HepG2 (cell line): Measurements from ENCODE around the gene NOTO. TPM values are rescaled to one million over a fixed set of nuclear protein-coding genes. Genes with fewer than 3 reads are reported as not detected.
A peak's percentile ranks its signal among the peaks of the same experiment; 100 is the strongest.

ENCODE experiments used
- ARNTL ChIP-seq: sonication (generic); formaldehyde crosslinking; IDR thresholded peaks from 2 replicates; pipeline ENCODE4 v1.4.0; 2020; ENCODE audit warnings: mild to moderate bottlenecking, missing genetic modification reagents
- CCAR2 ChIP-seq: fragments of 200-400 bp; formaldehyde crosslinking; optimal IDR thresholded peaks from 2 replicates; pipeline ENCODE3; 2018; ENCODE audit warnings: low read depth, mild to moderate bottlenecking, low read length, moderate library complexity
- MLXIP ChIP-seq: sonication (generic); formaldehyde crosslinking; IDR thresholded peaks from 2 replicates; pipeline ENCODE4 v1.9.0; 2021; ENCODE audit warnings: missing genetic modification reagents, borderline replicate concordance
- MXD3 ChIP-seq: IDR thresholded peaks from 2 replicates; pipeline ENCODE4 v1.6.1; 2016; ENCODE audit warnings: mild to moderate bottlenecking, missing biosample characterization, missing genetic modification reagents
- RFX5 ChIP-seq: IDR thresholded peaks from 2 replicates; pipeline ENCODE4 v1.6.1; 2011; ENCODE audit warnings: low read depth, low read length, improper control_type of control experiment
- TAF1 ChIP-seq: sonication (generic); formaldehyde crosslinking; IDR thresholded peaks from 2 replicates; pipeline ENCODE4 v1.4.0; 2020; ENCODE audit warnings: missing genetic modification reagents
- ZBTB4 ChIP-seq: sonication (generic); formaldehyde crosslinking; IDR thresholded peaks from 2 replicates; pipeline ENCODE4 v1.4.0; 2020; ENCODE audit warnings: missing genetic modification reagents, mild to moderate bottlenecking, borderline replicate concordance
- ZFP91 ChIP-seq: sonication (generic); formaldehyde crosslinking; IDR thresholded peaks from 2 replicates; pipeline ENCODE4 v1.9.0; 2022; ENCODE audit warnings: missing genetic modification reagents, mild to moderate bottlenecking, borderline replicate concordance
- ZNF263 ChIP-seq: sonication (generic); formaldehyde crosslinking; IDR thresholded peaks from 2 replicates; pipeline ENCODE4 v1.4.0; 2020; ENCODE audit warnings: missing genetic modification reagents
- ZNF292 ChIP-seq: sonication (generic); formaldehyde crosslinking; IDR thresholded peaks from 2 replicates; pipeline ENCODE4 v1.8.1; 2022; ENCODE audit warnings: mild to moderate bottlenecking, low read depth, missing genetic modification reagents, borderline replicate concordance
- polyA plus RNA-seq, 8 experiments: library from polyadenylated mRNA; depleted of rRNA in 3 of 8; stranded (reverse) in 7 of 8; unstranded in 1 of 8; fragments of >200 nt; fragmentation: Illumina TruSeq in 4 of 8; extraction: Trizol in 4 of 8; gene quantifications; 2 replicates each; pipeline versions ENCODE4 v1.2.1 to v1.2.3, GENCODE V29; 2011 to 2016; ENCODE audit warnings: low read depth in 4 of 8, missing spikeins in 1 of 8, mixed read lengths in 1 of 8; ENCODE audit not compliant: insufficient read depth in 1 of 8
- total RNA-seq, 5 experiments: library from RNA; depleted of rRNA; stranded (reverse); fragments of >200 nt; fragmentation: Illumina TruSeq; extraction: Trizol; gene quantifications; 2 replicates each; pipeline ENCODE4 v1.2.3, GENCODE V29; 2016; ENCODE audit warnings: low read depth in 1 of 5
- TF ChIP-seq, protein P1 (sequence below): sonication (generic); formaldehyde crosslinking; conservative IDR thresholded peaks from 2 replicates; pipeline ENCODE4 v1.8.0; 2022; ENCODE audit warnings: mild to moderate bottlenecking, moderate library complexity, missing genetic modification reagents
- TF ChIP-seq, protein P2 (sequence below): sonication (generic); formaldehyde crosslinking; IDR thresholded peaks from 2 replicates; pipeline ENCODE4 v1.5.0; 2020; ENCODE audit warnings: missing genetic modification reagents
- TF ChIP-seq, protein P3 (sequence below): sonication (generic); formaldehyde crosslinking; IDR thresholded peaks from 2 replicates; pipeline ENCODE4 v1.4.0; 2020; ENCODE audit warnings: missing genetic modification reagents, low read depth, mild to moderate bottlenecking, borderline replicate concordance

The NOTO gene
- total and polyA plus RNA-seq, 2 of the 13 experiments (the other 11 are each of a cell fraction or from before 2014, with no cell fraction given) = not detected

- TF ChIP-seq, protein P1, sequence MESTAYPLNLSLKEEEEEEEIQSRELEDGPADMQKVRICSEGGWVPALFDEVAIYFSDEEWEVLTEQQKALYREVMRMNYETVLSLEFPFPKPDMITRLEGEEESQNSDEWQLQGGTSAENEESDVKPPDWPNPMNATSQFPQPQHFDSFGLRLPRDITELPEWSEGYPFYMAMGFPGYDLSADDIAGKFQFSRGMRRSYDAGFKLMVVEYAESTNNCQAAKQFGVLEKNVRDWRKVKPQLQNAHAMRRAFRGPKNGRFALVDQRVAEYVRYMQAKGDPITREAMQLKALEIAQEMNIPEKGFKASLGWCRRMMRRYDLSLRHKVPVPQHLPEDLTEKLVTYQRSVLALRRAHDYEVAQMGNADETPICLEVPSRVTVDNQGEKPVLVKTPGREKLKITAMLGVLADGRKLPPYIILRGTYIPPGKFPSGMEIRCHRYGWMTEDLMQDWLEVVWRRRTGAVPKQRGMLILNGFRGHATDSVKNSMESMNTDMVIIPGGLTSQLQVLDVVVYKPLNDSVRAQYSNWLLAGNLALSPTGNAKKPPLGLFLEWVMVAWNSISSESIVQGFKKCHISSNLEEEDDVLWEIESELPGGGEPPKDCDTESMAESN (CRISPR knock-in tag) = peak; percentile 90
- TF ChIP-seq ARNTL (peak; percentile 70; the same call in 1 of the 2 replicates), TAF1 (CRISPR knock-in tag) (no peak; the same call in 1 of the 2 replicates), CCAR2 (no peak), ZNF263 (CRISPR knock-in tag) (peak; percentile 96), ZBTB4 (no peak), RFX5 (peak; percentile 60; the same call in 1 of the 2 replicates), MLXIP (CRISPR knock-in tag) (no peak), ZNF292 (CRISPR knock-in tag) (no peak), ZFP91 (CRISPR knock-in tag) (peak; percentile 91), MXD3 (peak; percentile 59)
- TF ChIP-seq, protein P2, sequence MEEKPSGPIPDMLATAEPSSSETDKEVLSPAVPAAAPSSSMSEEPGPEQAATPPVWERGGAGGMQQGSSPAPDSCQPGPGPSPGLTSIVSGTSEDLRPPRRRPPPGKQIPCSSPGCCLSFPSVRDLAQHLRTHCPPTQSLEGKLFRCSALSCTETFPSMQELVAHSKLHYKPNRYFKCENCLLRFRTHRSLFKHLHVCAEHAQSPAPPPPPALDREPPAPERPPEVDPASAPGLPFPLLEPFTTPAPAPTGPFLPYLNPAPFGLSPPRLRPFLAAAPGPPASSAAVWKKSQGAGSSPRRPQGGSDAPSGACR = peak; percentile 38; the same call in 1 of the 2 replicates
- TF ChIP-seq, protein P3, sequence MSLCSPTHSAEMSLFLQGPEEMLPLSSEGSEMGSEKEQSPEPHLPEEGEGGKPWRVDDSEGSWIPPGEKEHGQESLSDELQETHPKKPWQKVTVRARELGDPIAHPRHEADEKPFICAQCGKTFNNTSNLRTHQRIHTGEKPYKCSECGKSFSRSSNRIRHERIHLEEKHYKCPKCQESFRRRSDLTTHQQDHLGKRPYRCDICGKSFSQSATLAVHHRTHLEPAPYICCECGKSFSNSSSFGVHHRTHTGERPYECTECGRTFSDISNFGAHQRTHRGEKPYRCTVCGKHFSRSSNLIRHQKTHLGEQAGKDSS (CRISPR knock-in tag) = 0 out of 2 replicates have a peak, but pooled peaks have one; percentile 68
Measured at GRCh38 chr2:73233154-73233931, 31.0 kb downstream of the NOTO start, which contains the start of gene PRADC1 (continued).
